HPDE6-E6E7 (cell line): ENCODE data around the gene GRK5.
"Not testable (repeated sequence)": the region's sequence is repeated elsewhere in the genome, so short reads cannot be mapped to it uniquely, and the experiment has no call there.

Experiments used
- DNase-seq: peaks from one replicate; pipeline ENCODE4 v3.0.0; 2011; ENCODE audit warnings: missing footprints; ENCODE audit errors: extremely low spot score

The GRK5 gene

DNA sequence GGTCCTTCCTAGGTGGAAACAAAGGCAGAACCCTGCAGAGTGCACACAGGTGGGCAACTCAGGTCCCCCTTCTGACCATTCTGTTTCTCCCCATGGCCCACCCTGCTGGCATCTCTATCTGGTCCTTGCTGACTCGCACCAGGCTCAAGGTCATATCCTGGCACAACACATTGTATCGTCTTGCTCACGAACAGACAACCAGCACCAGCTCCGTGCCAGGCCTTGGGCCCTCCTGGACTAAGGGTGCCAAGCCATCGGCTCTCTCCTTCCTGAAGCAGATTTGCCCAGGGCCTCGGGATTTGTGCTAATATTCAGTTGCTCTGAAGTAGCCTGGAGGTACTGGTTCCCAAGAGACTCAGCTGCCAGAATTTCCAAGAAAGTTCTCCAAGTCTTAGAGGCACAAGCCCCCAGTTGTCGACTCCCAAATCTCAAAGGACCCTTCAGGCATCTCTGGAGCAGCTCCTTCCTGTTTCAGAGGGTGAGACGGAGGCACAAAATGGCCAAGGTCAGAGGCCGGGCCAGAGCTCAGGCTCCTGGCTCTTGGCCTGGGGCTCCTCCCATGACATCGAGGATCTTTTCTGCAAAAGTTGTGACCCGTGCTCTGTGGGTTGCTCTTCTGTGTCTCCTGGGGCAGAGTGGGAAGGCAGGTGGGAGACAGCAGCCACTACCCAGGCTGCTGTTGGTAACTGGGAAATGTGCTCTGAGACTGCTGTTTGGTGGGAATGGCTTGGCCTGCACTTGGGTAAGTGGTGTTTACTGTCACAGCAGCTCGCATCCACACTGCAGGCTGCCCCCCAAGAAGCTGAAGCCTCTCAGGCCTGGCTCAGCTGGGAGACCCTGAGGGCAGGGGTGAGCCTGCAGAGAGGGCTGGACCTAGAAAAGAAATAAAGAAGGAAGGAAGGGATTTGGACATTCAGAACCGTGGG, 213.8 kb downstream of the GRK5 start:
- DNase-seq, result no peak

DNA sequence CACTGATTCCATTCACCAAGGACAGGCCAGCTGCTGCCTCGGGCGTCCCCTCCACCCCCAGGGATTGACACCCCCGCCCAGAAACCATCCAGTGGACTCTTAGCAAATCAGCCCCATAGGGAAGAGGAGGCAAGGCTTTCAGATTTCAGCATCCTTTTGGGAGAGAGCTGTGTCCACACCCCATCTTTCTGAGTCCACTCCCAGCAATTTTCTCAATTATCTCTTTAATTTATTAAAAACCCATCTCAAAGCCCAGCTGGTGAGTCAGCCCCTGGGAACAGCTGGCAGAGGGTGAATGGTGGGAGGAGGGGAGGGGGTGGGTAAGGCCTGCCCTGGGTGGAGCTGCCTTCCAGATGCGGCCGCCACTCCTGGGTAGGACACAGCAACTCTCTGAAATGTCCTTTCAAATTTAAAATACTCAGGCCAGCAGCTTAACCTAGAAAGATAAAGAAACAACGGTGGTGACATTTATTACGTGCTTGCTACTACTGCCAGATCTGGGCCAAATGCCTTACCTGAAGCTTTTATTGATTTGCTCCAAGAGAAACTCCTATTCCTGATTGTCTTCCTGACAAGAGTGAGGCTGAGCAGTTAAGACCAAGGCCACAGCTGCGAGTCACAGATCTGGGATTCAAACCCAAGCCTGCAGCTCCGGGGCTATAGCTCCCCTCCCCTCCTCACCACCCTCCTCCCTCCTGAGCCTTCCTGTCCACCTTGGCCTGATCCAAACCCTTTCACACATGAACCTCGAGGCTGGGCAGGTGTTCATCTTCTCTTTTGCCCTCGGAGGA, 214.7 kb downstream of the GRK5 start:
- no peak for DNase-seq

DNA sequence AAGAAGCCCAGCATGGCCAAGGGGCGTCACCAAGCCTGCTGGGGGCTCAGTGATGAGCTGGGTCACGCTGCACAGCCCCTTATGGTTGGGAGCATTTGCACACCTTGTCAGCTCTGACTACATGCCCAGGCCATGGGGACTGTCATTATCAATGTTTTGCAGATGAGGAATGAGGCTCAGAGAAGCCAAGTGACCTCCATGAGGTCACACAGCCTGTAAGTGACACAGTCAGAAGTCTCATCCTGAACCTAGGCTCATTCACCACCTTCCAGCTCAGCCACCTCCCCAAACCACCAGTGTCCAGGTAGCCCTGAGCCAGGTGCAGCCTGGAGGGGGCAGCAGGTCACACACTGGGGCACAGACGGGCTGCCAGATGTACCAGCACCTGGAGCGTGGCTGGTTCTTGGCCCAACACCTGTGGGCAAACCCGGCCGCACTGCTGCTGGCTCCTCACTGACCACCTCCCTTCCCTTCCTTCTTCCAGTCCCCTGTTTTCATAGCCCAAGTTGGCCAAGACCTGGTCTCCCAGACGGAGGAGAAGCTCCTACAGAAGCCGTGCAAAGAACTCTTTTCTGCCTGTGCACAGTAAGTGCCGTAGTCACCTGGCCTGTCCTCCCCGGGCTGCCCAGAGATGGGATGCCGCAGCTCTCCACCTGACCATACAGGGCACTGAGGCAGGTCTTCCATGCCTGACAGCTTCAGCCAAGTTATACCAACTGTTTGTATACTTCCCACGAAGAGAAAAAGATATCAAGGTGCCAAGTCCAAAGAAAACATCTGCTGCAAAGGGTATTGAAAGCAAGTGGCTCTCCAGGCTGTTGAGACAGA, 215.5 kb downstream of the GRK5 start:
- no peak for DNase-seq

DNA sequence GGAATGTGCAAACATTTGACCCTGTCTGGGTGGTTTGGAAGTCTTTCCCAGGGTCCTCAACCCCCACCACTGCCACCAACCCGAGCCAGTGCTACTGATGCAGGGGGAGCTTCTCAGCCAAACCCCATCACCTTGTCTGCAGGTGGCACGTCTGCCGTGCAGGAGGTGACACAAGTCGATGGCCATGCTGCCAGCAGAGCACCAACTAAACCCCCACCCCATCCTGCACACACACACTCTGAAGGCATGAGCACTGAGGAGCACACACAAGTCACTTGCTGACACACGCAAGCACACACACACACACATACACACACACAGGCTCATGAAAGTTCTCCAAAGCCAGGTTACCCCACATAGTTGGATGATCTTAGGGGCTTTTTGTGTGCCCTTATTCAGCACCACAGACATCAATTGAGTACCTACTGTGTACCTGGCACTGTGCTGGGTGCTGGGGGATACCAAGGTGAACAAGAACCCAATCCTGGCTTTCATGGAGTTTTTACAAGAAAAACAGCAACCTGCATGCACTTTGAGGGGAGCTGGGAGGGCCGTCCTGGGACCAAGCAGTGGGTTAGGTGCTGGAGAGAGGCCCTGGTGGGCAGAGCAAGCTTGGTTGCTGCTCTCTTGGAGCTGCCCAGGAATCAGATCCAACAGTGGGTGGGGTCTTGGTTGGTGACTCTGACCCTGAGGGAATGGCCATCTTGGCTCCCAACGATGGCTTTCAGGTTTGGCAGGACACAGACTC, 216.3 kb downstream of the GRK5 start:
- DNase-seq, result no peak

DNA sequence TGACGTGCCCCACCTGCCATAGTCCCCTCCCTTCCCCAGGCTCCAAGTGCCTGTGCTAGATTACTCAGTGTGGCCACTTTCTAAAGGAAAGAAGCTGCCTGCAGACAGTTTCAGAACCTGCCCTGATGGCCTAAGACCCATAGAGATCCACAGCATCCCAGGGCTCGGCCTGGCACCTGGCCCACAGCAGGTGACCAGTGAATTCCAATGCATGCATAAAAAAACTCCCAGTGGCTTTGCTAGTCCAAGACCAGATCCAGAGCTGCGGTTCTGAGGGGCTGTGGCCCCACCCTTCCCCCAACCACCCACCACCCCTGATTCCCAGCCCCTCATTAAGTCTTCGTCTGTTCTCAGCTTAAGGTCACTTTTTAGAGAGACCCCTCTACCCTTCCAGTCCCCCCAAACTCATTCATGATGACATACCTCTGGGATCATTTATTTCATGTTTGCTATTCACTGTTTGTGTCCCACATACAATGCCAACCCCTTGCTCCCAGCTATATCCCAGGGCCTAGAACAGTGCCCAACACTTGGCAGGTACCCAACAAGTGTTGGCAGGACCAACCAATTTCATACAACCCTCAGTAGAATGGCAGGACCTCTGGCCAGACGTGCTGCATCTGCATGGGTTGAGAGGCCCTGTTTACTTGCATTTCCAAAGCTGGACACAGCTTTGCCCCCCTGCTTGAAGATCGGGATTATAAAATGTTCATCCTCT, 217.0 kb downstream of the GRK5 start:
- no peak for DNase-seq

DNA sequence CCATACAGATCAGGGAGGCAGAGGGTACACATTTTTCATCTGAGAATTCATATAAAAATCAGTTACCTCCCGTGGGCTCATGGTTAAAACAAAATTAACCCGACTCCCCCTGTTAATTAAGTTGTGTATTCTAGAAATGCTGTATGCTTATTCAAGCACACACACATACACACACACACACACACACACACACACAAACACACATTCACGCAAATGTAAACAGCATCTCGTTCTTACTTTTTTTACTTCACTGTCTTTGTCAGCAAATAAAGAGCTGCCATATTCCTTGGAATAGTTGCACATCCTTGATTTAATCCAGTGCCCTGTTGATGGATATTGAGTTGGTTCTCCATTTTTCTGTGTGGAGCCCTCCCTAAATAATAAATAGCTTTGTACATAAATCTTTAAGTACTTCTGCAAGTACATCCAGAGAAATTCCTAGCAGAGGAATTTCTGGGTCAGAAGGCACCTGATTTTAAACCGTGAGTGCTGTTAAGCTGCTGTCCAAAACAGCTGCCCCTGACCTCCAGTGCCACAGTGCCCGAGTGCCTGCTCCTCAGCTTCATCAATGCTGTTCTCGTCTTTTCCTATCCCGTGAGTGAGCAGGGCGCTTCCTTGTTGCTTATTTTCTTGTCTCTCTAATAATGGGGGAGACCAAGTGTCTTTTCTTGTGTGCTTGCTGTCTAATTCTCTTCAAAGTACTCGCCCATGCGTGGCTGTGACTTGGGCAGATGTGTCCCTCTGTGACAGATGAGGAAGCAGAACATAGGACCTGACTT, 217.9 kb downstream of the GRK5 start:
- no peak for DNase-seq

DNA sequence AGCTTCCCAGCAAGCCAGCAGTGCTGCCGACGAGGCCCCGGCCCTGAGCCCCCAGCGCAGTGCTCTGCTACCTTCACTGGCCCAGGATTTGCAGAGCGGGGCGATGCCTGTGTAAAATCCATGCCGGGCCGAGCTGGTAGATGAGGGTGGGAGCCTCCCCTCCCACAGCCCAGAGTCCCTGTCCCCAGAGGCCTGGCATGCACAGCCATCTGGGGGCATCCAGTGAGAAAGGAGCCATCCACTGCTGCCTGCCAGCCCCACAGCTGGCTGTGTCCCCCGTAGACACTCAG, 218.5 kb downstream of the GRK5 start:
- DNase-seq, result no peak

DNA sequence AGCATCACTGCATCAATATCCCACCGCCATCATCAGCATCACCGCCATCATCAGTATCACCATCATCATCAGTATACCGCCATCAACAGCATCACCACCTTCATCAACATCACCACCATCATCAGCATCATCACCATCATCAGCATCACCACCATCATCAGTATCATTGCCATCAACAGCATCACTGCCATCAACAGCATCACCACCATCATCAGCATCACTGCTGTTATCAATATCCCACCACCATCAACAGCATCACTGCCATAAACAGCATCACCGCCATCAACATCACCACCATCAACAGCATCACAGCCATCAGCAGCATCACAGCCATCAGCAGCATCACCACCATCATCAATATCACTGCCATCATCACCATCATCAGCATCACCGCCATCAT, 219.3 kb downstream of the GRK5 start:
- DNase-seq, result no peak

DNA sequence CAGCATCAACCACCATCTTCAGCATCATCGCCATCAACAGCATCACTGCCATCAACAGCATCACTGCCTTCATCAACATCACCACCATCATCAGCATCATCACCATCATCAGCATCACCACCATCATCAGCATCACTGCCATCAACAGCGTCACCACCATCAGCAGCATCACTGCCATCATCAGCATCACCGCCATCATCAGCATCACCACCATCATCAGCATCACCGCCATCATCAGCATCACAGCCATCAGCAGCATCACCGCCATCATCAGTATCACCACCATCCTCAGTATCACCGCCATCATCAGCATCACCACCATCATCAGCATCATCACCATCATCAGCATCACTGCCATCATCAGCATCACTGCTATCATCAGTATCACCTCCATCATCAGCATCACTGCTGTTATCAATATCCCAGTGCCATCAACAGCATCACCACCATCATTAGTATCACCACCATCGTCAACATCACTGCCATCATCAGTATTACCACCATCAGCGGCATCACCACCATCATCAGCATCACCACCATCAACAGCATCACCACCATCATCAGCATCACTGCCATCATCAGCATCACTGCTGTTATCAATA, 220.0 kb downstream of the GRK5 start:
- DNase-seq, result no peak

DNA sequence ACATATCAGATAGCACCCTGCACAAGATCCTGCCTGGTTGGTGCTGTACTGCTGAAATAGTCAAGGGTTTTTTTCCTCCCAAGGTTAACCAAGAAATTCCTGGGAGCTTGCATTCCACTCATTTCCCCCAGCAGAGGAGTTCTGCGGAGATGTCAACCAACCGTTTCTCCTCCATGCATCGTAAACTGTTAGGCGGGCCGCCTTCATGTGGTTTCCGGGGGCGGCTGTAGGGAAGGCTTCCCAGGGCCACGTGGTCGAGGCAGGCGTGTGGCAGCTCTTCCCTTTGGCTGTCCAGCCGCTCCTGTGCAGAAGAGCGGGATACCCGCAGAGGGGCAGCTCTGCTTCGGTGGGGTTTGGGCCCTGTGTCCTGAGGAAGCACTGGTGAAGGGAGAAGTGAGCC, 221.4 kb downstream of the GRK5 start:
- no peak for DNase-seq

DNA sequence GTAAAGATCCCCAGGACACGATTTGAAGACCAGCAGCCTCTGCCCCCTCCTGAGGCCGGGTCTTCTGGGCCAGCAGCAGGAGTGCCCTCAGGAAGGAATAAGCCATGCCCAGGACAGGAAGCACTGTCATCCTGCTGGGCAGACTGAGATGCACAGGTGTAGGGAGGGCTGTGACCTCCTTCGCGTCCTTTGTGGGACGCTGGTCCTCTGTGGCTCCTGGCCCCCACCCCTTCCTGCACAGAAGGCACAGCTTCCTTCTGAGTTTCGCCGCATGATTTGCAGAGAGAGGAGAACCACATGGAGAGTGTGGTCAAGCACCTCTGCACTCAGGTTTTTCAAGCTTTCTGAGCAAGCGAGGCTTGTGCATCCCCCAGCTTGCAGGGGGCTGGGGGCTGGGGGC, 222.4 kb downstream of the GRK5 start:
- DNase-seq, result no peak

DNA sequence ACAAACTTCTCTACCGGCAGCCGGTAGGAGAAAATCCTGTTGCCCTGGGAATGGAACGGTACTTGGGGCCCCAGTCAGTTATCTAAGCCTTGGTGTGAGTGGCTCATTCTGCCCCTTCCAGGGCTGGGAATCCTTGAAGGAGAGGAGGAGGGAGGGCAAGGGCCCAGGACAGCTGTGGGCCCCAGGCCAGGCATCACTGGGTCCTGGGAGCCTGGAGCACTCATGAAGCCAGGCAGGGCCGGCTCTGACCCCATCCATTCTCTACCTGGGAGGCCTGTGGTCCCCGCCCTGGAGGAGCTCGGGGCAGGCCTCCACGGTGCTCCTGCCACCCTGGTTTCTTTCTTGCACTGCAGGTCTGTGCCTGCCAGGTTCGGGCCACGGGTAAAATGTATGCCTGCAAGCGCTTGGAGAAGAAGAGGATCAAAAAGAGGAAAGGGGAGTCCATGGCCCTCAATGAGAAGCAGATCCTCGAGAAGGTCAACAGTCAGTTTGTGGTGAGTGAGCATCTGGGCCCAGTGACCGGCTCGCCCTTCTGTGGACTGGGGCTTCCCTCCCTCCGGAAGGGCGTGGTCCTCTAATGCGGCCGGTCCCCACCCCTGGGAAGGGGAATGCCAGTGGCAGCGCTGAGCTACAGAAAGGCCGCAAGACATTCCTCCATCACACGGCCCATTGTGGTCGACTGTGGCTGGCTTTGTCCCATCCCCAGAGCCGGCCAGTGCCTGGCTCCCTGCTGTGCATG, 223.8 kb downstream of the GRK5 start:
- no peak for DNase-seq

DNA sequence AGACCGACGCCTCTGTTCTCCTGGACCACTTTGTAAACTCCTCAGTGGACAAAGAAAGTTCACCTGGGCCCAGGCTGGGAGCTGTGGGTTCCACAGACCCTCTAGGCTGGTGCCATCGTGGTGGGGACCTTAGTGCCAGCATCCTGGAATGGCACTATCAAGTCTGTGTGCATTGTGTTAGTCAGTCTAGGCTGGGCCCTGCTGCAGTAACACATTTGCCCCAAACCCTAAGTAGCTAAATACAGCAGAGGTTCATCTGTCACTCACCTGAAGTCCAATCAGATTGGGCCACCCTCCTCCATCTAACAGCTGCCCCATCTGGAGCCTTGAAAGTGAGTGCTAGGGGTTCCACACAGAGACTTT, 224.4 kb downstream of the GRK5 start:
- DNase-seq, result no peak

DNA sequence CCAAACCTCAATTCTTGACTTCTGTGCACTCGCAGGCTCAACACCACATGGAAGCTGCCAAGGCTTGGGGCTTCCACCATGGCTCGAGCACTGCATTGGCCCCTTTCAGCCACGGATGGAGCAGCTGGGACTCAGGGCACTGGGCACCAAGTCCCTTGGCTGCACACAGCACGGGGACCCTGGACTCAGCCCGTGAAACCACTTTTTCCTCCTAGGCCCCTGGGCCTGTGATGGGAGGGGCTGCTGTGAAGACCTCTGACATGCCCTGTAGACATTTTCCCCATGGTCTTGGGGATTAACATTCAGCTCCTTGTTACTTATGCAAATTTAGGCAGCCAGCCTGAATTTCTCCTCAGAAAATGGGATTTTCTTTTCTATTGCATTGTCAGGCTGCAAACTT, 227.6 kb downstream of the GRK5 start:
- DNase-seq, result not testable (repeated sequence)

DNA sequence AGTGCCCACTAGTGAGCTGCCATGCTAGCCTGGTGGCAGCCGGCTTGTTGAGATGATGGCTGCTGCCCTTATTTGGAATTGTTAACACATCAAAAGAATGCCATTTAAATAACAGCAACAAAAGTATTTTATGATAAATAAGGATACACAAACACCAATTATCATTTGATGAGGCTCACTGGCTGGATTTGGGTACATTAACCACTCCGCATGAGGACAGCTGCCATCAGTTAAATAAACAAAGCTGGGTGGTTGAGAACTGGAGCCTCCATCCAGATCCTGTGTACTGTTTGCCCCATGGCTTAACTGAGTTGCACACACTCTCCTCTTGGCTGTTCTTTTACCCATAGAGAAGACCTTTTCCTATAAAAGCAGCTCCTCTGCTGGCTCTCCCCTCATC, 231.3 kb downstream of the GRK5 start:
- DNase-seq, result no peak

DNA sequence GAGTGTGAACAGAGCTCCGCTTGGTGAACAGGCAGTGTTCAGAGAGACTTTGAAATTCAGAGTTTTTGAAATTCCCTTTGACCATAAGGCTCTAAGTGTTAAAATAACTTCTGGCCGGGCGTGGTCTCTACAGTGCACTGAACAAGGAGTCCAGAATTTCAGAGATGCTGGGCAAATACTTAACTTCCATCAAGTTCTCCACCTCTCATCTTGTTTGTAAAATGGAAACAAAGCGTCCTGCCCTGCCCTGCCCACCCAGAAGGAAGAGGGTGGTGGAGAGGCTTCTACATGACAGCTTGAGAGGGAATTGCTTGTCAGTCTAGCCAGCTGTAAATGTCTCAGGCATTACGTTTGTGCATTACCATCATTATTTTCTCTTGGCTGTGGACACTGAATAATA, 232.6 kb downstream of the GRK5 start:
- DNase-seq, result no peak

DNA sequence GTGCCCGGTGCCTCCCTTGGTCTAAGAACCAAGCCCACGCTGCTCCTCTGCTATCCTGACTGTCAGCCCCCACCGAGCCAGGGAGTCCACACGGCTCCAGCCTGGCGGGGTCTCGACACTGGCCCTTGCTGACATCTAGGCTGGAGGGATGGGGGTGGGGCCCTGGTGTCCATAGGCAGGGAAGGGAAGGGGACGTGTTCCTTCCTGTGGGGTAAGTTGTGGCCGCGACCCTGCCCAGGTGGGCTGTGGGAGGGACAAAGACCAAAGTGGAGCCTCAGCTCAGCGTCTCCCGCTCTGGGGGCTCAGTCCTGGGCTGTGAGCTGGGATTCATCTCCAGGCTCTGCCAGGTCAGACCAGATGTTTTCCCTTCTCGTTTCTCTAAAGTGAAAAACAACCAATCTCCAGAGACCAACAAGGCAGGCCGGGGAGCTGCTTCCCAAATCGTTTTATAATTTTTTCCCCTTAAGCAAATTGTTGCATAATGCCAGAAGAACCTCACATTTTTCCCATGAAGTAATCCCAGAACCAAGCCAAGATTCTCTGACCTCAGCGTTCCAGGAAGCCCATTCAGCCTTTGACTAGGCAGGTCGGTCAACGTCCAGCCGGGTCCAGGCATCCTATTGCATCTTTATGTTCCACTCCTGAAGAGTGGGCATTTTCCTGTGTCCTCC, 233.9 kb downstream of the GRK5 start:
- DNase-seq, result no peak

DNA sequence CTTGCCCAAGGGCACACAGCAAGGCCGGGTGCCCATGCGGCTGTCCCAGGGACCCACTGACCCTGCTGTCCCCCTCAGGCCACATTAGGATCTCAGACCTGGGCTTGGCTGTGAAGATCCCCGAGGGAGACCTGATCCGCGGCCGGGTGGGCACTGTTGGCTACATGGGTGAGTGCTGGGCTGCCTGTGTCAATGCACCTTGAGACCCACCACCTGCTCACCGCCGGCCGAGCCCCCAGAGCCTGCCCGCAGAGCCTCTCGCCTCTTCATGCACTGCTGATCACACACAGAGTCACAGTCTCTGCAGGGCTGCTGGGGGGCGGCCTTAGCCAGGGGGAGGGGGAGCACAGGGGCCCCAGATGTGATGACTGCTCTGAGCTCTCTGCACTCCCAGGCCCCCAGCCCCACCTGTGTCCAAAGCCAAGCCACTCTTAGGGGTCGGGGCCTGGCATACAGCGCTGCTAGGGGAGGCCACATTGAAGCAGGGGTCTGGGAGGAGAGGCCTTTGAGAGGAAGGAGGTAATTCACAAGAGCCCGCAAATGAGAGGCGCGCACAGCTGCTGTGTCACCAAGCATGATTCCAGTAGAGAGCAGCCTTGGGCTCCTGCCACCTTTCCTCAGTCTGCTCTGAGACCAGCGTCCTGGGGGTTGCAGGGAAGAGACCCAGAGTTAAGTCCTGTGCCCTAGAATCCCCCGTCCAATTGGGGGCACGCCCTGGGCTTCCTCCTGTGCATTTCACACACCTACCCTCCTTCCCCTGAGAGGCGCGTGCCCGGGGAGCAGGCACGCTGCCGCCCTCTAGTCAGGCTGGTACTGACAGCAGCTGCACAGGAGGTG, 234.8 kb downstream of the GRK5 start:
- no peak for DNase-seq
